Measurements from ENCODE around the gene NPAS2.

The NPAS2 gene

GRCh38 chr2:100813527-100813926 lies 6.4 kb upstream of the NPAS2 start:
- no peak overlapping the region for H3K4me3 ChIP-seq (ENCODE audit: low read length)
- DNase-seq (ENCODE audit: low read depth): peak; percentile 55
- TF ChIP-seq CTCF (conservative IDR thresholded peaks at IDR 0.05; ENCODE audit: low read depth, low read length): no peak

GRCh38 chr2:100814043-100814442 lies 5.9 kb upstream of the NPAS2 start:
- TF ChIP-seq CTCF (conservative IDR thresholded peaks at IDR 0.05; ENCODE audit: low read depth, low read length): no peak
- DNase-seq (ENCODE audit: low read depth): no peak
- no peak overlapping the region for H3K4me3 ChIP-seq (ENCODE audit: low read length)

GRCh38 chr2:100814453-100814852 lies 5.5 kb upstream of the NPAS2 start:
- TF ChIP-seq CTCF (conservative IDR thresholded peaks at IDR 0.05; ENCODE audit: low read depth, low read length): no peak
- no peak overlapping the region for H3K4me3 ChIP-seq (ENCODE audit: low read length)
- DNase-seq (ENCODE audit: low read depth): no peak

- TF ChIP-seq CTCF (conservative IDR thresholded peaks at IDR 0.05; ENCODE audit: low read depth, low read length): no peak
- H3K4me3 ChIP-seq (ENCODE audit: low read length): no peak overlapping the region
- no peak for DNase-seq (ENCODE audit: low read depth)
These were observed 2.5 kb upstream of the NPAS2 start for GRCh38 chr2:100817388-100817985.

- TF ChIP-seq CTCF (conservative IDR thresholded peaks at IDR 0.05; ENCODE audit: low read depth, low read length): no peak
- peak overlapping the region; percentile 69 for H3K4me3 ChIP-seq (ENCODE audit: low read length)
- no peak for DNase-seq (ENCODE audit: low read depth)
These were observed 1.8 kb upstream of the NPAS2 start for GRCh38 chr2:100818003-100818605.

- peak; percentile 56 for DNase-seq (ENCODE audit: low read depth)
- peak overlapping the region; percentile 69 for H3K4me3 ChIP-seq (ENCODE audit: low read length)
- TF ChIP-seq CTCF (conservative IDR thresholded peaks at IDR 0.05; ENCODE audit: low read depth, low read length): peak; percentile 59
These were observed 1.2 kb upstream of the NPAS2 start for GRCh38 chr2:100818606-100819369.

GRCh38 chr2:100820273-100820522 lies 259 bp downstream of the NPAS2 start:
- H3K4me3 ChIP-seq (ENCODE audit: low read length): peak overlapping the region; percentile 84
- DNase-seq (ENCODE audit: low read depth): no peak
- TF ChIP-seq CTCF (conservative IDR thresholded peaks at IDR 0.05; ENCODE audit: low read depth, low read length): no peak

Measured in retinal pigment epithelial cell (primary cell).